GM12874 (cell line): ENCODE measurements around the gene CFAP210.

Source experiments
- CTCF ChIP-seq: IDR thresholded peaks from 2 replicates; pipeline ENCODE4 v1.5.1; 2011; ENCODE audit warnings: low read depth, mild to moderate bottlenecking, control low read depth, low read length, moderate library complexity; ENCODE audit not compliant: insufficient read depth

The CFAP210 gene

DNA sequence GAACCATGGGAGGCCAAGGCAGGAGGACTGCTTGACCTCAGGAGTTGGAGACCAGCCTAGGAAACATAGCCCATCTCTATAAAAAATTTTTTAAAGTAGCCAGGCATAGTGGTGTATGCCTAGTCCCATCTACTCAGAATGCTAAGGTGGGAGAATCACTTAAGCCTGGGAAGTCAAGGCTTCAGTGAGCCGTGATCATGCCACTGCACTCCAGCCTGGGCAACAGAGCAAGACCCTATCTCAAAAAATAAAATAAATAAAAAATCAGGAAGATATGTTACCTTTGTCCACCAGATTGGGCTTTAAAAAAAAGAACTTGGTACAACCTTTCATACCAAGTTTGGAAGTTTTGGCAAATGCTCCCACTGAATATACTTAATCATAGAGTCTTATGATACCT is 35.3 kb downstream of the CFAP210 start:
- TF ChIP-seq CTCF, result no peak

DNA sequence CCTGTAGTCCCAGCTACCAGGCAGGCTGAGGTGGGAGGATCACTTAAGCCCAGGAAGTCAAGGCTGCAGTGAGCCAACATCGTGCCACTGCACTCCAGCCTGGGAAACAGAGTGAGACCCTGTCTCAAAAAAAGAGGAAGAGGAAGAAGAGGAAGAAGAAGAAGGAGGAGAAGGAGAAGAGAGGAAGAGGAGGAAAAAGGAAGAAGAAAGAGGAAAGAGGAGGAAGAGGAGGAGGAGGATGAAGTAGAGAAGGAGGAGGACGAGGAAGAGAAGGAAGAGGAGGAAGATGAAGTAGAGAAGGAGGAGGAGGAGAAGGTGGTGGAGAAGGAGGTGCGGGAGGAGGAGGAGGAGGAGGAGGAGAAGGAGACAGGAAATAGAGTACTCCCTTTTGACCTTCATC is 38.0 kb downstream of the CFAP210 start:
- no peak for TF ChIP-seq CTCF

DNA sequence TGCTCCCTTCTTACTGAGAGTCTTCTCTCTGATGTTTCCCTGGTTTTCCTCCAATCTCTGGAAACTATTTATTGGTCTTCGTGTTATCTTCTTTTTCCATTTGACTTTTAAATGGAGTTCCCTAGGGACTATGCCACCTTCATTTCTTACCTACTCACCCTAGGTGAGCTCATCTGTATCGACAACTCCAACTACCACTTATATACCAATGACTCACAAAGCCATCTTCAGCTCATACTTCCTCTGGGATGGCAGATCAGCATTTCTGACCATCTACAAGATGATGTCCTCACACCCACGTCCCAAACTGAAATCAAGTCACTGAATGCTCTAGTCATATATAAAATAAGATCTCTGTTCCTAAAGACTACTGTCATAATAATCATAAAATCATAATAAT is 40.6 kb downstream of the CFAP210 start:
- no peak for TF ChIP-seq CTCF

DNA sequence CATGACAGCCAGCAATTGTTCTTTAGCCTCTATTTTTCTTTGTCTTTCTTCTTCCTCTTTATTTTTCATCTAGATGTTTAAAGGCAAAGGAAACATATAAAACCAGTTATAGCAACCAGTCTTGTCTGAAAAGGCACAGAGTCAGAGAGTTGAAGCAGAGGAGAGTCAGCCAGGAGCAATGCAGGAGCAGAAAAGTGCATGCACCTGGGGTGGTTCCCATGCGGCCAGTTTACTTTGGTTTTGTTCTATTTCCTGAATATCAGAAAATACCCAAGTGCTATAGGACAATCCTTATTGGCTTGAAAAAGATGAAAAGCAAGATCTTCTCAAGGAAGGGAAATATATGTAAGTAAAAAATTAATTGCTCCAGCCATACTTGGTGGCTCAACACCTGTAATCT is 44.9 kb downstream of the CFAP210 start:
- no peak for TF ChIP-seq CTCF

DNA sequence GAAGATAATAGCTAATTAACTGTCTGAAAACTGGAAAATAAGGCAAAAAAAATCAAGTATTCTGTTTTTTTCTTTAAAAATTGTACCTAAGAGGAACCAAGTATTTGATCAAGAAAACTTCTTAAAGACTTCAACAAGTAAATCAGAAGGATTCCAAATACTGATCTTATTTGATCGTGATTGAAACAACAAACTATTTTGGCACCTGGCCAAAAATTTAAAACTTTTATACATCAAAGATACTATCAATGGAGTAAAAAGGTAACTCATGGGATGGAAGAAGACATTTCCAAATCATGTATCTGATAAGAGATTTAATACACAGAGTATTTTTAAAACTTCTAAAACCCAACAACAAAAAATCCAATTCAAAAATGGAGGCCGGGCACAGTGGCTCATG is 46.7 kb downstream of the CFAP210 start:
- TF ChIP-seq CTCF, result no peak

DNA sequence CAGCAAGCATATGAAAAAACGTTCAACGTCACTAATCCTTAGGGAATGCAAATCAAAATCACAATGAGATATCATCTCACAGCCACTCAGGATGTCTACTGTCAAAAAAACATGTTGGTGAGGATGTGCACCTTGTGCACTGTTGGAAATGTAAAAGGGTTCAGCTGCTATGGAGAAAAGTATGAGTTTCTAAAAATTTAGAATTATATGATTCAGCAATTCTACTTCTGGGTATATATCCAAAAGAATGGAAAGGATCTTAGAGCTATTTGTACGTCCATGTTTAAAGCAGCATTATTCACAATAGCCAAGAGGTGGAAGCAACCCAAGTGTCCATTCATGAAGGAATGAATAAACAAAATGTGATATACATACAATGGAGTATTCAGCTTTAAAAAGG is 50.0 kb downstream of the CFAP210 start:
- no peak for TF ChIP-seq CTCF

GRCh38 chr2:169641464-169641863 is 52.7 kb downstream of the CFAP210 start:
- no peak for TF ChIP-seq CTCF

- TF ChIP-seq CTCF, result no peak
Observed at GRCh38 chr2:169640104-169640503, 54.1 kb downstream of the CFAP210 start.
